ENCODE results near the gene TMEM170B.
A peak's percentile ranks its signal among the peaks of the same experiment; 100 is the strongest.
"Not testable (repeated sequence)": the region's sequence is repeated elsewhere in the genome, so short reads cannot be mapped to it uniquely, and the experiment has no call there.

The TMEM170B gene

GRCh38 chr6:11532097-11532496 lies 5.5 kb upstream of the TMEM170B start:
- DNase-seq: no peak

- DNase-seq: no peak
These were observed 3.0 kb upstream of the TMEM170B start for GRCh38 chr6:11534561-11534960.

- no peak for DNase-seq
These were observed 1.7 kb upstream of the TMEM170B start for GRCh38 chr6:11535801-11536230.

- peak in 1 of 2 donors; percentile 53 for DNase-seq
These were observed 754 bp upstream of the TMEM170B start for GRCh38 chr6:11536795-11537194.

GRCh38 chr6:11538052-11538818 lies 686 bp downstream of the TMEM170B start:
- peak in 1 of 2 donors; percentile 22 for DNase-seq

- DNase-seq: peak in 1 of 2 donors; percentile 11
These were observed 1.4 kb downstream of the TMEM170B start for GRCh38 chr6:11538819-11539468.

GRCh38 chr6:11542863-11543262 lies 5.3 kb downstream of the TMEM170B start:
- DNase-seq: no peak

GRCh38 chr6:11543919-11544518 lies 6.5 kb downstream of the TMEM170B start:
- DNase-seq: no peak

GRCh38 chr6:11547846-11548245 lies 10.3 kb downstream of the TMEM170B start:
- not testable (repeated sequence) for DNase-seq

GRCh38 chr6:11548578-11548977 lies 11.0 kb downstream of the TMEM170B start:
- not testable (repeated sequence) for DNase-seq

- no peak for DNase-seq
These were observed 13.5 kb downstream of the TMEM170B start for GRCh38 chr6:11551053-11551452.

GRCh38 chr6:11552442-11552841 lies 14.9 kb downstream of the TMEM170B start:
- no peak for DNase-seq

GRCh38 chr6:11553824-11554223 lies 16.3 kb downstream of the TMEM170B start:
- no peak for DNase-seq

- no peak for DNase-seq
These were observed 18.8 kb downstream of the TMEM170B start for GRCh38 chr6:11556309-11556708.

- DNase-seq: no peak
These were observed 26.2 kb downstream of the TMEM170B start for GRCh38 chr6:11563793-11564192.

- no peak for DNase-seq
These were observed 29.1 kb downstream of the TMEM170B start for GRCh38 chr6:11566609-11567008.

- DNase-seq: no peak
These were observed 33.5 kb downstream of the TMEM170B start for GRCh38 chr6:11571073-11571472.

GRCh38 chr6:11575408-11576033 lies 38.0 kb downstream of the TMEM170B start:
- DNase-seq: peak; percentile 22 to 68

- no peak for DNase-seq
These were observed 43.3 kb downstream of the TMEM170B start for GRCh38 chr6:11580686-11581405.

GRCh38 chr6:11584244-11584643 lies 46.7 kb downstream of the TMEM170B start:
- no peak for DNase-seq

- peak in 1 of 2 donors; percentile 24 for DNase-seq
These were observed 48.0 kb downstream of the TMEM170B start for GRCh38 chr6:11585426-11586016.

- no peak for DNase-seq
These were observed 48.6 kb downstream of the TMEM170B start for GRCh38 chr6:11586117-11586516.

Measured in hippocampal formation (tissue), 2 donors.